B cell (primary cell): Measurements from ENCODE around the gene CRYBA1. TPM values are rescaled to one million over a fixed set of nuclear protein-coding genes. Genes with fewer than 3 reads are reported as not detected.

Experiments used
- ATAC-seq: fragments of 200-7000 bp; cut with Tn5 transposase; one replicate; pipeline ENCODE4 v1.10.0; 2021; ENCODE audit warnings: low read depth, mild to moderate bottlenecking, moderate number of reproducible peaks, moderate library complexity
- CTCF ChIA-PET: fragments of 350-600 bp; sonication (Branson Sonifier 250); formaldehyde crosslinking; loops from one replicate; lab custom pipeline; 2021; ENCODE audit warnings: antibody characterized with exemption, inconsistent platforms; lab: Charles Lee
- POLR2A ChIA-PET: fragments of 350-600 bp; sonication (Branson Sonifier 250); formaldehyde crosslinking; loops from one replicate; lab custom pipeline; 2021; ENCODE audit warnings: antibody characterized with exemption; lab: Charles Lee
- DNase-seq: peaks from one replicate; pipeline ENCODE4 v3.0.0; 2013
- H2AFZ ChIP-seq: 2 replicates; pipeline ENCODE4 v1.6.1; 2012; ENCODE audit warnings: mild to moderate bottlenecking, low read depth, low read length; ENCODE audit not compliant: insufficient read depth, poor library complexity, severe bottlenecking
- H3K27ac ChIP-seq, 2 donors: 1 replicate in 1 of 2; 2 replicates in 1 of 2; pipeline ENCODE4 v1.5.1; 2012 to 2013; ENCODE audit warnings: low read length in 2 of 2, mild to moderate bottlenecking in 2 of 2, moderate library complexity in 1 of 2
- H3K27me3 ChIP-seq, 4 experiments: fragments of 200-600 bp in 1 of 4; sonication (generic) in 1 of 4; replicated peaks in 1 of 4; 1 replicate in 2 of 4; 2 replicates in 2 of 4; pipeline versions ENCODE4 v1.6.1 to v1.7.0; 2013 to 2016; ENCODE audit warnings: low read length in 3 of 4, mild to moderate bottlenecking in 2 of 4, mixed read lengths in 1 of 4, moderate library complexity in 1 of 4; ENCODE audit not compliant: insufficient read depth in 4 of 4, control insufficient read depth in 3 of 4; ENCODE audit errors: control extremely low read depth in 1 of 4
- H3K36me3 ChIP-seq, 2 experiments: replicated peaks in 1 of 2; 1 replicate in 1 of 2; 2 replicates in 1 of 2; pipeline versions ENCODE4 v1.6.1 to v1.7.1; 2013; ENCODE audit warnings: low read length in 1 of 2; ENCODE audit not compliant: insufficient read depth in 2 of 2, control insufficient read depth in 1 of 2; ENCODE audit errors: control extremely low read depth in 1 of 2, extremely low read depth in 1 of 2
- H3K4me1 ChIP-seq, 2 donors: fragments of 200-600 bp in 1 of 2; sonication (generic) in 1 of 2; 1 replicate in 1 of 2; 2 replicates in 1 of 2; pipeline versions ENCODE4 v1.5.1 to v1.6.1; 2013 to 2017; ENCODE audit warnings: low read length in 2 of 2; ENCODE audit not compliant: control insufficient read depth in 2 of 2, insufficient read depth in 2 of 2
- H3K4me2 ChIP-seq: replicated peaks from 2 replicates; pipeline ENCODE3; 2012; ENCODE audit warnings: mild to moderate bottlenecking, low read depth, low read length; ENCODE audit not compliant: poor library complexity, severe bottlenecking
- H3K4me3 ChIP-seq, 5 experiments: fragments of 200-600 bp in 1 of 5; sonication (generic) in 1 of 5; 1 replicate in 3 of 5; 2 replicates in 2 of 5; pipeline versions ENCODE4 v1.5.1 to v1.7.0; 2011 to 2016; ENCODE audit warnings: low read length in 4 of 5, mild to moderate bottlenecking in 4 of 5, low read depth in 2 of 5, control low read depth in 1 of 5, moderate library complexity in 1 of 5; ENCODE audit not compliant: insufficient read depth in 1 of 5; ENCODE audit errors: control extremely low read depth in 1 of 5, extremely low read depth in 1 of 5
- H3K79me2 ChIP-seq: fragments of 200-600 bp; sonication (generic); one replicate; pipeline ENCODE4 v1.6.0; 2016; ENCODE audit warnings: low read length; ENCODE audit not compliant: control insufficient read depth, insufficient read depth
- H3K9ac ChIP-seq: fragments of 200-600 bp; sonication (generic); 2 replicates; pipeline ENCODE4 v1.6.1; 2017; ENCODE audit warnings: mild to moderate bottlenecking, low read length, moderate library complexity
- H3K9me3 ChIP-seq, 3 donors: one replicate each; pipeline versions ENCODE4 v1.6.1 to v1.7.1; 2013; ENCODE audit warnings: low read length in 2 of 3; ENCODE audit not compliant: control insufficient read depth in 2 of 3, insufficient read depth in 1 of 3; ENCODE audit errors: control extremely low read depth in 1 of 3
- H4K20me1 ChIP-seq: 2 replicates; pipeline ENCODE4 v1.6.0; 2012; ENCODE audit warnings: mild to moderate bottlenecking, low read length; ENCODE audit not compliant: insufficient read depth, control insufficient read depth, poor library complexity, severe bottlenecking
- H3K27ac Mint-ChIP-seq: one replicate; pipeline ENCODE4 v1.8.0; 2021; ENCODE audit warnings: mixed read lengths
- H3K27me3 Mint-ChIP-seq: one replicate; pipeline ENCODE4 v1.8.0; 2021; ENCODE audit warnings: mixed read lengths
- H3K4me1 Mint-ChIP-seq: one replicate; pipeline ENCODE4 v1.8.0; 2021; ENCODE audit warnings: mixed read lengths
- H3K4me3 Mint-ChIP-seq: one replicate; pipeline ENCODE4 v1.8.0; 2021; ENCODE audit warnings: mixed read lengths
- H3K9me3 Mint-ChIP-seq: one replicate; pipeline ENCODE4 v1.8.0; 2022; ENCODE audit warnings: mixed read lengths; ENCODE audit not compliant: insufficient read depth
- EZH2 ChIP-seq: IDR thresholded peaks from 2 replicates; pipeline ENCODE4 v1.6.1; 2012; ENCODE audit warnings: borderline replicate concordance, low read depth, mild to moderate bottlenecking, moderate library complexity, low read length; ENCODE audit not compliant: insufficient read depth, poor library complexity, severe bottlenecking
- WGBS: methylation state at CpG from one replicate; pipeline ENCODE4 v1.1.5; 2013; ENCODE audit warnings: missing lambda C conversion rate; ENCODE audit not compliant: insufficient coverage; 5-methylcytosine and 5-hydroxymethylcytosine counted together
- intact Hi-C: fragments of 100-400 bp; cut with micrococcal nuclease; formaldehyde crosslinking; loops from one replicate; pipeline ENCODE4 v1.10.0; 2022
- polyA plus RNA-seq: library from polyadenylated mRNA; depleted of rRNA; stranded (reverse); fragments of >200 nt; gene quantifications from 2 replicates; pipeline ENCODE4 v1.2.3, GENCODE V29; 2012
- total RNA-seq, 2 donors: library from RNA; stranded (reverse); fragments of 120-200 nt in 1 of 2; gene quantifications; 1 replicate in 1 of 2; 2 replicates in 1 of 2; pipeline versions ENCODE4 v1.2.3 to v1.2.4, GENCODE V29; 2013 to 2022
- TF ChIP-seq, protein P1 (sequence below): fragments of 200-600 bp; IDR thresholded peaks from one replicate; pipeline ENCODE4 v1.8.0; 2022; ENCODE audit warnings: antibody characterized with exemption, mild to moderate bottlenecking

The CRYBA1 gene
- total and polyA plus RNA-seq, 2 donors (not counting 1 experiment from before 2014, with no cell fraction given) = not detected

DNA sequence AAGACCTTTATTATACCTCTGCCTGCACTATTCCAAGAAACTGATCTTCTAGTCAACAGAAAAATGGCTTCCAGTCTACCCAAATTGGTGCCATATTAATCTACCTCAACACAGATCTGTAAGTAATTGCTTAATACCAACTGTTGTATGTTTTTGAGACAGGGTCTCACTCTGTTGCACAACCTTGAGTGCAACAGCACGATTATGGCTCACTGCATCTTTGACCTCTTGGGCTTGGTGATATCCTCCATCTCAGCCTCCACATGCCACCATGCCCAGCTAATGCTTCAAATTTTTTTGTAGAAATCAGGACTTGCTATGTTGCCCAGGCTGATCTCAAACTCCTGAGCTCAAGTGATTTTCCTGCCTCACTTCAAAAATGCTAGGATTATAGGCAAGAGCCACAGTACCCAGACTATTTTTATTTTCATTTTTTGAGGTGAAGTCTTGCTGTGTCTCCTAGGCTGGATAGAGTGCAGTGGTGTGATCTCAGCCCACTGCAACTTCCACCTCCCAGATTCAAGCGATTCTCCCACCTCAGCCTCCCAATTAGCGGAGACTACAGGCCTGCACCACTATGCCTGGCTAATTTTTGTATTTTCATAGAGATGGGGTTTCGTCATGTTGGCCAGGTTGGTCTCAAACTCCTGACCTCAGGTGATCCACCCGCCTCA, 32.9 kb downstream of the CRYBA1 start:
- no peak overlapping the region for H3K4me3 ChIP-seq
- no peaks in the 10 kb centered on the region for H3K27me3 ChIP-seq
- peaks cover 91% of the 10 kb centered on the region for H4K20me1 ChIP-seq
- ATAC-seq (no peak), DNase-seq (no peak)
- TF ChIP-seq, protein P1, sequence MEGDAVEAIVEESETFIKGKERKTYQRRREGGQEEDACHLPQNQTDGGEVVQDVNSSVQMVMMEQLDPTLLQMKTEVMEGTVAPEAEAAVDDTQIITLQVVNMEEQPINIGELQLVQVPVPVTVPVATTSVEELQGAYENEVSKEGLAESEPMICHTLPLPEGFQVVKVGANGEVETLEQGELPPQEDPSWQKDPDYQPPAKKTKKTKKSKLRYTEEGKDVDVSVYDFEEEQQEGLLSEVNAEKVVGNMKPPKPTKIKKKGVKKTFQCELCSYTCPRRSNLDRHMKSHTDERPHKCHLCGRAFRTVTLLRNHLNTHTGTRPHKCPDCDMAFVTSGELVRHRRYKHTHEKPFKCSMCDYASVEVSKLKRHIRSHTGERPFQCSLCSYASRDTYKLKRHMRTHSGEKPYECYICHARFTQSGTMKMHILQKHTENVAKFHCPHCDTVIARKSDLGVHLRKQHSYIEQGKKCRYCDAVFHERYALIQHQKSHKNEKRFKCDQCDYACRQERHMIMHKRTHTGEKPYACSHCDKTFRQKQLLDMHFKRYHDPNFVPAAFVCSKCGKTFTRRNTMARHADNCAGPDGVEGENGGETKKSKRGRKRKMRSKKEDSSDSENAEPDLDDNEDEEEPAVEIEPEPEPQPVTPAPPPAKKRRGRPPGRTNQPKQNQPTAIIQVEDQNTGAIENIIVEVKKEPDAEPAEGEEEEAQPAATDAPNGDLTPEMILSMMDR = no peak
- no peak for TF ChIP-seq EZH2
- H3K9me3 Mint-ChIP-seq = peaks cover 3% of the 10 kb centered on the region
- H2AFZ ChIP-seq = no peak overlapping the region
- H3K9ac ChIP-seq = no peak overlapping the region
- CTCF ChIA-PET = interaction anchor here (0.7 to 1.0 kb wide), 2 partner anchors 9 to 12 kb away, joined by 3 read pairs; no protein-coding TSS in a partner anchor
- peaks cover 100% of the 10 kb centered on the region for H3K79me2 ChIP-seq
- H3K9me3 ChIP-seq = peaks cover 7 to 36% (median 13%) of the 10 kb centered on the region in 3 donors
- POLR2A ChIA-PET = no interaction called here
- no peaks in the 10 kb centered on the region for H3K27me3 Mint-ChIP-seq
- no peak overlapping the region for H3K4me3 Mint-ChIP-seq
- H3K27ac Mint-ChIP-seq = no peak overlapping the region
- intact Hi-C loops = no loop called here
- H3K27ac ChIP-seq = no peak overlapping the region
- H3K36me3 ChIP-seq = peaks cover 6 to 68% of the 10 kb centered on the region in 2 experiments
- H3K4me2 ChIP-seq = no peak overlapping the region
- peaks cover 46% of the 10 kb centered on the region for H3K4me1 Mint-ChIP-seq
- H3K4me1 ChIP-seq = peaks cover 8 to 22% of the 10 kb centered on the region in 2 donors
- WGBS = 91% methylated on average over 3 of the region's 5 CpGs

DNA sequence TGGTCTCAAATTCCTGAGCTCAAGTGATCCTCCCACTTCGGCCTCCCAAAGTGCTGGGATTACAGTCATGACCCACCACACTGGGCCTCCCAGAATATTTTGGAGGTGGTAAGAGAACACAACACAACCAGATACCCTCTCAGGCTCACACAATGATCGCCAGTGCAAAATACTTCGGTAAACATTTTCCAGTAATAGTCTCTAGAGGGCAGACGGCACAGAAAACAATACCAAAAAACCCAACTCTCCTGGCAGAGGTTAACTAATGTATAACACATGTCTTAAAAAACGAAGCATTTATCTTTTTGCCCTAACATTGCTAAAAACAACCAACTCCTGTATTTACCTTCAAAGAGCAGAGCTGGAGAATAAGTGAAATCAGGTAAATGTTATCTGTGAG, 36.8 kb downstream of the CRYBA1 start:
- H3K4me2 ChIP-seq = peak overlapping the region; percentile 9
- CTCF ChIA-PET = interaction anchor here (1.3 kb wide), 1 partner anchor 11 kb away, joined by 4 read pairs; the partner anchor contains the start of gene NUFIP2
- 60% methylated on average over 1 of the region's 5 CpGs for WGBS
- H3K4me1 ChIP-seq = peaks cover 8 to 17% of the 10 kb centered on the region in 2 donors
- peaks cover 7 to 76% of the 10 kb centered on the region in 2 experiments for H3K36me3 ChIP-seq
- H3K79me2 ChIP-seq = peaks cover 100% of the 10 kb centered on the region
- H3K4me1 Mint-ChIP-seq = peaks cover 45% of the 10 kb centered on the region
- peak overlapping the region in 1 of 2 donors; percentile 40 for H3K27ac ChIP-seq
- peaks cover 95% of the 10 kb centered on the region for H4K20me1 ChIP-seq
- no peaks in the 10 kb centered on the region for H3K27me3 Mint-ChIP-seq
- no peak for ATAC-seq
- H3K27me3 ChIP-seq = no peaks in the 10 kb centered on the region
- H2AFZ ChIP-seq = no peak overlapping the region
- H3K9me3 ChIP-seq = peaks cover 6 to 25% (median 11%) of the 10 kb centered on the region in 3 donors
- no peak overlapping the region for H3K9ac ChIP-seq
- H3K9me3 Mint-ChIP-seq = peaks cover 3% of the 10 kb centered on the region
- H3K4me3 ChIP-seq = no peak overlapping the region
- H3K4me3 Mint-ChIP-seq = peak overlapping the region; percentile 12
- POLR2A ChIA-PET = no interaction called here
- intact Hi-C loops = no loop called here
- no peak for TF ChIP-seq EZH2
- TF ChIP-seq, protein P1 = no peak
- no peak for DNase-seq
- H3K27ac Mint-ChIP-seq = peak overlapping the region; percentile 8
